DMS153 (cell line): ENCODE results near the gene CTSL.
"Not testable (repeated sequence)": the region's sequence is repeated elsewhere in the genome, so short reads cannot be mapped to it uniquely, and the experiment has no call there.

Experiments
- DNase-seq: peaks from one replicate; lab custom pipeline; 2025; lab: John Stamatoyannopoulos, UW

Gene CTSL

DNA sequence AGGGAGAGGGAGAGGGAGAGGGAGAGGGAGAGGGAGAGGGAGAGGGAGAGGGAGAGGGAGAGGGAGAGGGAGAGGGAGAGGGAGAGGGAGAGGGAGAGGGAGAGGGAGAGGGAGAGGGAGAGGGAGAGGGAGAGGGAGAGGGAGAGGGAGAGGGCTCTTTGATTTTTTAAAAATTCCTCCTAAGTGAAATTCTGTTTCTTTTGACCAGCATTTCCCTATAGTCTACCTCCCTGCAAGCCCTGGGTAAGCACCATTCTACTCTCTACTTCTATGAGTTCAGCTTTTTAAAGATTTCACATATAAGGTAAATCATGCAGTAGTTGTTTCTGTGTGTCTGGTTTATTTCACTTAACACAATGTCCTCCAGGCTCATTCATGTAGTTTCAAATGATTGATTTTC lies 34.1 kb downstream of the CTSL start:
- not testable (repeated sequence) for DNase-seq

DNA sequence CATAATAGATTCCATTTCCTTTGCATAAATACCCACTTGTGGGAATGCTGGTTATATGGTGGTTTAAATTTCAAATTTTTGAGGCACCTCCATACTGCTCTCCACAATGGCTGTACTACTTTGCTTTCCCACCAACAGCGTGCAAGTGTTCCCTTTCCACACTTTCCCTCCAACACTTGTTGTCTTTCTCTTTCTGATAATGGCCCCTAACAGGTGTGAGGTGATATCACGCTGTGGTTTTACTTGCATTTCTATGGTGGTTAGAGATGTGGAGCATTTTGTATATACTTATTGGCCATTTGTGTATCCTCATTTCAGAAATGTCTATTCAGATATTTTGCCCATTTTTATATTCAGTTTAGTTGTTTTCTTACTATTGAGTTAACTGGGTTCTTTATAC lies 34.6 kb downstream of the CTSL start:
- no peak for DNase-seq

DNA sequence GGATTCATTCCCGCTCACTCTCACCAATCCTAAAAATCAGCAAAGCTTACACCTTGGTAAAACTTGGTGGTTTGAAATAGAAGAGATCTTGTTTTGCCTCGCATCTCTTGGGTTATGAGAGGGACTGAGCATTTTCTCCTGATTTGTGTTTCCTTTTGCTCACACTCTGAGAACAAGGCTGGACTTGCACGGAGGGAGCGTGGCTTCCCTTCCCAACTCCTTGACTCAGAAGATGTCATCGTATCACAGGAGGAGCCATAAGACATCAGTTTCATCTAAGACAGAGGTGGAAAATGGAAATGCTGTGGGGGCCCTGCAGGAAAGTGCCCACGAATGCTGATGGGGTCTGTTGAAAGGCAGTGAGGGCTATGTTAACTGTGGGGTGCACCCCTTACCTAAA lies 37.4 kb downstream of the CTSL start:
- DNase-seq, result no peak

DNA sequence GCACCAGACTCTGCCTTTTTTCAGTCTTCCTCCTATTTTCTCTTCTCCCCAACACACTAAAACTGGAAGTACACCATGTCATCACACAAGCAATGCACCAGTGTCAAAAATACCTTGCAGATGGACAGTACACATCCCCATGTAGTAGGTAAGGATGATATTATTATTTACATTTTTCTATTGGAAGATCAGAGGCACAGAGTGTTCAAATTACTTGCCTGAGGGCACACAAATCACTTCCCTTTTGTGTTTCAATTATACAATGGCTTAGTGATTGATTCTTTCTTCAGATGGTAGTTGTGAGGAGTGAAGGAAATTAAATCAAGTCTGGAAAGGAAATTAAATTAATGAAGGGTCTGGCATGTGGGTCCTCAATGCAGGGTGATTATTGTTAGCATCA lies 39.6 kb downstream of the CTSL start:
- DNase-seq, result no peak

DNA sequence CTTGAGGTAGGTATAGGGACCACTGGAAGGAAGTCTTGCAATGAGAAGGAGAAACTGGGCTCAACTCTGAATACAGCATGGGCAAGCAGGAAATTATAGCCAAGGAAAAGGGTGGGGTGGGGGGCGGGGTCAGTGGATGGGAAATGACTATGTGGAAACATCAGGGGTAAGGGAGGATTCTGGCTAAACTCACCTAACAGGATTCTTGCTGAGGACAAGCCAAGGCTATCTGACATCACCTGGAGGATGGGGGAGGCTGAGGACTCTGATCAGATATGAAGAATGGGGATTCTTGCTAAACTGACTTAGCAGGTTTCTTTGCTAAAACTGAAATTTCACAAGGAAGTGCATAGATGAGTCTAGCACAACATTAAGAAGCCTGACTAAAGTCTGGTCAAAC lies 40.8 kb downstream of the CTSL start:
- DNase-seq, result no peak

DNA sequence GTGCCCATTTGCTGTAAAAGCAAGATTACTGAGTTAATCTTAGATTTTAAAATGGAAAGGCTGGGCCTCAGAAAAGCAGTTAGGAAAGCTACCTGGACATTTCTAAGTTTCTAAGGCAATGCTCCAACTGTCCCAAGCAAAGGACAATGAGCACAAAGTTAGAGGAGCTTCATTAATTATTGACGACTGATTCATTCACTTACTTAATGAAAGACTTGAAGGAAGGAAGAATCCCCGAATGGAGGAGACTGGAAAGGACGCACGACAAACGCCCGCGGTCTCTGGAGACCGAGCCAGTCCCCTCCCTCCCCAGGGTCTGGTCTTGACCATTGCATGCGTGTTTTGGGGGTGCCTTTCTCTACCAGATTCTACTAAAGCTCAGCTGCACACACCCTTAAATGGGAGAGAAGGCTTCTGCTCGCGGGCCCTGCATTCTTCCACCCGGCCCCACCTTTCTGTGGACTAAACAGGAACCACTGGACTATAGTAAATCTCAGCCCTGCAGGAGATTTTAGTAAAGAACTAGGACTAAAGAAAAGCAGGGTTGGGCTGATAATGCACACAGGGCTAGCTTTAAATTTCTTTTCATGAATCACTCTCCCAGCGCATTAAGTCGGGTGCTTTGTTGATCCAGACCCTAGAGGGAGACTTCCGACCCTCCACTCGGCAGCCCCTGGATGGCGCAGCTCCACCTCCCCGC lies 44.8 kb downstream of the CTSL start:
- no peak for DNase-seq

DNA sequence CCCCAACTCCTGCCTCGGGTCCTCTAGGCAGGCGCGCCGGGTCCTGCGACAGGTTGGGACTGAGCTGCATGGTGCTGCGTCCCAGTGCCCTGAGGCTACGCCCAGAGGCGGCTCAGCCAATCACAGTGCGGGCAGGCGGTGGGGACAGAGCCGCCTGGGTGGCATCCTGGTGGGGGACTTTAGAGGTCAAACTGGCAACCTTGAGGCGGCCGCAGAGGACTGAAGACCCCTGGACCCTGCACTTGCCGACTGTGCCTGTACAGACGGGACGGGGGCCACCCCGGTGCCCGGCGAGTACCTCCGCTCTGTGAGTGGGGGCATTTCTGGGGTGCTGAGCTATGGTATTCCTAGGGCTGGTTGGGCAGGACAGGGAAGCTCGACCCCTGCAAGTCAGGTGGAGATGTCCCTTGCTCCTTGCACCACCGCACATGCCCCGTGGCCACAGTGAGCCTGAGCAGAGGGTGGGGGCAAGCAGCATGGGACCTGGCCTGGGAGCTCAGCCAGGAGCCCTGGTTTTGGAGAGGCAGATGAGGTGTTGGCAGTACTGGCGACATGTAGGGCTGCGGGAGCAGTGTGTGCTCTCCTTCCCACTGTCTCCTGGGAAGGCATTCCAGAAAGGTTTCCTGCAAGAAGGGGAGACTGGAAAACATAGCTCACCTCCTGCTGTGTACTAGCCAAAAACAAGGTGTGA lies 45.5 kb downstream of the CTSL start:
- no peak for DNase-seq

DNA sequence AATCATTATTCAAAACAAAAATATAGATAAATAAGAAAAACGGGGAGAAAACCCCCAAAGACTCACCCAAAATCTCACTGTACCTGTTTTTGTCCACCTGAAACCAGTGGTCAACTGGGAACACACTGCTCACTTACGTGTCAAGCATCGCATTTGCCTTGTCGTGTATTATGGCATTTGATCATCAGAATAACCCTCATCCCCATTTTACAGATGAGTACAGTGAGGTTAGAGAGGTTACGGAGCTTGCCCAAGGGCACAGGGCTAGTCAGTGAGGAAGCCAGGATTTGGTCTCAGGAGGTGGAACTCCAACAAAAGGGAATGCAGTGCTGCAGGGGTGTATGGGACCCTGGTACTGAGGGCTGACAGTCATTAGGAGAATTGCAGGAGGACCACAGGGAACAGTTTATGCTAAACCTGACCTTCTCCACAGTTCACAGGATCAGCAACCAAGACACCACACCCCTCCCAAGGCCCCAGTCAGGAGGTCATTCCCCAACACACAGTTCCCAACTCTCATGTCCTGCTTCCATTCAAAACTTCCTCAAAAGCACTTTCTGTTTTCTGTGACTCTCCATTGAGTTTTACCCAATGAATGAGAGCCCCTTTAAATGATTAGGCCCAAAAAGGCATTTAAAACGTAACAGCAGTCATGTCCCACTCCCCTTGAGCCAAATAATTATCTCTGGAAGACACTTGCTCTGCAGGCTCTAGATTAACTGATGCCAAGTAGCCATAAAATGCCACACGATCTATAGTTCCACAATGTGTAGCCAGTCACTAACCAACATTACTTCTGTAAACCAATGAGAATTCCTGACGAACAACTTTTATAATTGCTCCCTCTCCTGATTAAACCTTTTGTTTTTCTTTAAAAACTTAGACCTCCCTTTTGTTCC lies 50.8 kb downstream of the CTSL start:
- DNase-seq, result no peak

DNA sequence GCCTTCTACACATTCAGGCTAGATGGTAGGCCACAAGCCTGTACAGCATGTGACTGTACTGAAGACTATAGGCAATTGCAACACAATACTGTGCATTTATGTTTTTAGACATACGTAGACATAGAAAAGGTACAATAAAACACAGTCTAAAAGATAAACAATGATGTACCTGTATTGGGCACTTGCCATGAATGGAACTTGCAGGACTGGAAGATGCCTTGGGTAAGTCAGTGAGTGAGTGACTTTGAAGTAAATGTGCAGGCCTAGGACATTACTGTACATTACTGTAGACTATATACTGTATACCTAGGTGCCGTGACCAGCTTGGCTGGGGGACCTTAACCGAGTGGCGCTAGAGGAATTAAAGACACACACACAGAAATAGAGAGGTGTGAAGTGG lies 53.1 kb downstream of the CTSL start:
- DNase-seq, result no peak
